HG03060 (cell line): ENCODE data around the gene LCE2B.

ENCODE experiments used
- ATAC-seq: cut with Tn5 transposase; IDR thresholded peaks from one replicate; pipeline ENCODE4 v1.9.1; 2021; ENCODE audit warnings: low read depth, moderate number of reproducible peaks; ENCODE audit not compliant: unreplicated experiment

The LCE2B gene

DNA sequence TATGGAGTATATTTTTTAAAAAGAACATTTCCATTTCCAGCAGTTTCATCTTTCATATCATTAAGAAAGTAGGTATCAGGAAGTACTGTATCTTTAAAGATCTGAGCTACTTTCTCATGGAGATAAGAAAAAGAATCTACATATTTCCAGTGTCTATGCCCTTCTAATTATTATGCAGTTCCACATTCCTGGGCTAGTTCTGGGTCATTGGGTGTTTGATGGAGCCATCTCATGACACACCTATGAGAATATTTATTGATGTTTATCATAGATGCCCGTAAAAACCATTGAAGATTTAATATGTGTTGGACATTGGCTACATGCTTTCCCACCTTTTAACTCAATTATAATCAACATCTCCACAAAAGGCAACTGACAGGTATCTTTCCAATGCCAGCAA lies 43.1 kb downstream of the LCE2B start:
- ATAC-seq = no peak

DNA sequence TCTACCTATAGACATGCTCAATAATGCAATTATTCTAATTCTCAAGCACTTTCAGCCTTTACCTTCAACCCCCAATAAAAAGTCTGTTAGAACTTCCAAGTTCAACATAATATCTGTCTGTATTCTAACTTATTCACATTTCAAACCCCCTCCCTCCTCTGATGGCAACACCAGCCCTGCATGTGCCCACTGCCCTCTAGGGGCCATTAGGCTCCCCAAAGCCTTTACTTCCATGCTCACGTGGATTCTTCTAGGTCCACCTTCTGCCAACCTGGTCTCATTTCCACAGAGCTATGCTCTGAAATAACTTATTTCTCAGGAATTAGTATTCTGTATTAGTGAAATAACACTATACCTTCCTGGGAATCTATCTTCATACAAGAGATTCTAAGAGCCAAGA lies 49.7 kb downstream of the LCE2B start:
- no peak for ATAC-seq
